ENCODE measurements around the gene TEX29. TPM values are rescaled to one million over a fixed set of nuclear protein-coding genes. Genes with fewer than 3 reads are reported as not detected.

The TEX29 gene
- total and polyA plus RNA-seq, 5 donors from 2014 or later: not detected

- Mint-ChIP-seq H3K27ac (no peak overlapping the region), H3K9me3 (peaks cover 0 to 2% (median 0%) of the 10 kb centered on the region in 7 donors), H3K4me3 (no peak overlapping the region), H3K4me1 (peaks cover 0 to 15% (median 0%) of the 10 kb centered on the region in 4 donors), H3K27me3 (no peaks in the 10 kb centered on the region), H3K36me3 (no peaks in the 10 kb centered on the region)
- Histone ChIP-seq H3K4me1 (ENCODE audit: control insufficient read depth, insufficient read depth, low read length, poor library complexity, severe bottlenecking) (no peaks in the 10 kb centered on the region), H3K27ac (ENCODE audit: insufficient read depth, low read length, poor library complexity, severe bottlenecking) (no peak overlapping the region), H3K36me3 (ENCODE audit: control insufficient read depth, insufficient read depth, low read length) (no peaks in the 10 kb centered on the region), H3K4me3 (ENCODE audit: low read depth, low read length) (no peak overlapping the region), H3K27me3 (ENCODE audit: control insufficient read depth, insufficient read depth, low read length) (no peaks in the 10 kb centered on the region), H3K9me3 (ENCODE audit: control insufficient read depth in 2 of 2, low read length in 2 of 2) (no peaks in the 10 kb centered on the region)
- DNase-seq: no peak
- ATAC-seq (ENCODE audit: low read depth in 2 of 2): no peak
These were observed 49.7 kb downstream of the TEX29 start for GRCh38 chr13:111370147-111370546.

GRCh38 chr13:111370570-111371535 lies 50.4 kb downstream of the TEX29 start:
- H3K4me3 Mint-ChIP-seq: no peak overlapping the region
- H3K4me1 Mint-ChIP-seq: peaks cover 0 to 15% (median 0%) of the 10 kb centered on the region in 4 donors
- ATAC-seq (ENCODE audit: low read depth in 2 of 2) (no peak), DNase-seq (no peak)
- no peaks in the 10 kb centered on the region for H3K36me3 ChIP-seq (ENCODE audit: control insufficient read depth, insufficient read depth, low read length)
- H3K27me3 Mint-ChIP-seq: no peaks in the 10 kb centered on the region
- H3K4me1 ChIP-seq (ENCODE audit: control insufficient read depth, insufficient read depth, low read length, poor library complexity, severe bottlenecking): no peaks in the 10 kb centered on the region
- peaks cover 0 to 2% (median 0%) of the 10 kb centered on the region in 7 donors for H3K9me3 Mint-ChIP-seq
- H3K27ac ChIP-seq (ENCODE audit: insufficient read depth, low read length, poor library complexity, severe bottlenecking): no peak overlapping the region
- H3K27me3 ChIP-seq (ENCODE audit: control insufficient read depth, insufficient read depth, low read length): no peaks in the 10 kb centered on the region
- H3K36me3 Mint-ChIP-seq: no peaks in the 10 kb centered on the region
- H3K27ac Mint-ChIP-seq: no peak overlapping the region
- no peak overlapping the region for H3K4me3 ChIP-seq (ENCODE audit: low read depth, low read length)
- H3K9me3 ChIP-seq (ENCODE audit: control insufficient read depth in 2 of 2, low read length in 2 of 2): no peaks in the 10 kb centered on the region

GRCh38 chr13:111371720-111372119 lies 51.3 kb downstream of the TEX29 start:
- DNase-seq (no peak), ATAC-seq (ENCODE audit: low read depth in 2 of 2) (no peak)
- Histone ChIP-seq H3K36me3 (ENCODE audit: control insufficient read depth, insufficient read depth, low read length) (no peaks in the 10 kb centered on the region), H3K4me1 (ENCODE audit: control insufficient read depth, insufficient read depth, low read length, poor library complexity, severe bottlenecking) (no peaks in the 10 kb centered on the region), H3K27me3 (ENCODE audit: control insufficient read depth, insufficient read depth, low read length) (no peaks in the 10 kb centered on the region), H3K4me3 (ENCODE audit: low read depth, low read length) (no peak overlapping the region), H3K9me3 (ENCODE audit: control insufficient read depth in 2 of 2, low read length in 2 of 2) (no peaks in the 10 kb centered on the region), H3K27ac (ENCODE audit: insufficient read depth, low read length, poor library complexity, severe bottlenecking) (no peak overlapping the region)
- Mint-ChIP-seq H3K4me3 (no peak overlapping the region), H3K27ac (peak overlapping the region in 1 of 3 donors; percentile 31), H3K9me3 (peaks cover 0 to 2% (median 0%) of the 10 kb centered on the region in 7 donors), H3K4me1 (peaks cover 0 to 15% (median 0%) of the 10 kb centered on the region in 4 donors), H3K36me3 (no peaks in the 10 kb centered on the region), H3K27me3 (no peaks in the 10 kb centered on the region)

- peak overlapping the region in 1 of 4 donors; percentile 24 for H3K4me3 Mint-ChIP-seq
- no peaks in the 10 kb centered on the region for H3K27me3 ChIP-seq (ENCODE audit: control insufficient read depth, insufficient read depth, low read length)
These were observed 52.4 kb downstream of the TEX29 start for GRCh38 chr13:111372651-111373425.

GRCh38 chr13:111373486-111373885 lies 53.0 kb downstream of the TEX29 start:
- H3K9me3 ChIP-seq (ENCODE audit: control insufficient read depth in 2 of 2, low read length in 2 of 2): no peaks in the 10 kb centered on the region
- peaks cover 0 to 15% (median 0%) of the 10 kb centered on the region in 4 donors for H3K4me1 Mint-ChIP-seq
- no peak for DNase-seq
- H3K4me3 ChIP-seq (ENCODE audit: low read depth, low read length): no peak overlapping the region
- H3K36me3 Mint-ChIP-seq: no peaks in the 10 kb centered on the region
- H3K27me3 Mint-ChIP-seq: no peaks in the 10 kb centered on the region
- no peaks in the 10 kb centered on the region for H3K36me3 ChIP-seq (ENCODE audit: control insufficient read depth, insufficient read depth, low read length)
- H3K4me1 ChIP-seq (ENCODE audit: control insufficient read depth, insufficient read depth, low read length, poor library complexity, severe bottlenecking): no peaks in the 10 kb centered on the region
- no peak overlapping the region for H3K27ac ChIP-seq (ENCODE audit: insufficient read depth, low read length, poor library complexity, severe bottlenecking)
- peak overlapping the region in 1 of 4 donors; percentile 24 for H3K4me3 Mint-ChIP-seq
- H3K27ac Mint-ChIP-seq: peak overlapping the region in 1 of 3 donors; percentile 15
- peaks cover 0 to 2% (median 0%) of the 10 kb centered on the region in 7 donors for H3K9me3 Mint-ChIP-seq
- no peaks in the 10 kb centered on the region for H3K27me3 ChIP-seq (ENCODE audit: control insufficient read depth, insufficient read depth, low read length)
- no peak for ATAC-seq (ENCODE audit: low read depth in 2 of 2)

More at GRCh38 chr13:111372651-111373425, 52.4 kb downstream of the TEX29 start:
- peaks cover 0 to 2% (median 0%) of the 10 kb centered on the region in 7 donors for H3K9me3 Mint-ChIP-seq
- ATAC-seq (ENCODE audit: low read depth in 2 of 2): no peak
- H3K27me3 Mint-ChIP-seq: no peaks in the 10 kb centered on the region
- H3K36me3 Mint-ChIP-seq: no peaks in the 10 kb centered on the region
- peak overlapping the region in 1 of 3 donors; percentile 90 for H3K27ac Mint-ChIP-seq
- Histone ChIP-seq H3K27ac (ENCODE audit: insufficient read depth, low read length, poor library complexity, severe bottlenecking) (no peak overlapping the region), H3K36me3 (ENCODE audit: control insufficient read depth, insufficient read depth, low read length) (no peaks in the 10 kb centered on the region), H3K4me3 (ENCODE audit: low read depth, low read length) (no peak overlapping the region), H3K4me1 (ENCODE audit: control insufficient read depth, insufficient read depth, low read length, poor library complexity, severe bottlenecking) (no peaks in the 10 kb centered on the region), H3K9me3 (ENCODE audit: control insufficient read depth in 2 of 2, low read length in 2 of 2) (no peaks in the 10 kb centered on the region)
- peak in 1 of 3 donors; percentile 6 for DNase-seq
- peaks cover 0 to 15% (median 0%) of the 10 kb centered on the region in 4 donors for H3K4me1 Mint-ChIP-seq

- H3K4me1 Mint-ChIP-seq: peaks cover 0 to 29% (median 5%) of the 10 kb centered on the region in 4 donors
- Histone ChIP-seq H3K9me3 (ENCODE audit: control insufficient read depth in 2 of 2, low read length in 2 of 2) (no peaks in the 10 kb centered on the region), H3K27ac (ENCODE audit: insufficient read depth, low read length, poor library complexity, severe bottlenecking) (no peak overlapping the region), H3K4me3 (ENCODE audit: low read depth, low read length) (no peak overlapping the region), H3K27me3 (ENCODE audit: control insufficient read depth, insufficient read depth, low read length) (peaks cover 2% of the 10 kb centered on the region), H3K36me3 (ENCODE audit: control insufficient read depth, insufficient read depth, low read length) (no peaks in the 10 kb centered on the region), H3K4me1 (ENCODE audit: control insufficient read depth, insufficient read depth, low read length, poor library complexity, severe bottlenecking) (peaks cover 14% of the 10 kb centered on the region)
- peaks cover 8% of the 10 kb centered on the region for H3K27me3 Mint-ChIP-seq
- no peak for ATAC-seq (ENCODE audit: low read depth in 2 of 2)
- H3K36me3 Mint-ChIP-seq: no peaks in the 10 kb centered on the region
- DNase-seq: no peak
- no peak overlapping the region for H3K4me3 Mint-ChIP-seq
- H3K9me3 Mint-ChIP-seq: peaks cover 0 to 6% (median 0%) of the 10 kb centered on the region in 7 donors
- no peak overlapping the region for H3K27ac Mint-ChIP-seq
These were observed 60.0 kb downstream of the TEX29 start for GRCh38 chr13:111380431-111380830.

GRCh38 chr13:111382411-111382810 lies 62.0 kb downstream of the TEX29 start:
- peaks cover 0 to 6% (median 0%) of the 10 kb centered on the region in 7 donors for H3K9me3 Mint-ChIP-seq
- H3K27ac Mint-ChIP-seq: peak overlapping the region in 1 of 3 donors; percentile 14
- no peaks in the 10 kb centered on the region for H3K36me3 Mint-ChIP-seq

More at GRCh38 chr13:111382411-111382810, 62.0 kb downstream of the TEX29 start:
- H3K27me3 Mint-ChIP-seq: peaks cover 8% of the 10 kb centered on the region
- Histone ChIP-seq H3K27me3 (ENCODE audit: control insufficient read depth, insufficient read depth, low read length) (peaks cover 2% of the 10 kb centered on the region), H3K4me1 (ENCODE audit: control insufficient read depth, insufficient read depth, low read length, poor library complexity, severe bottlenecking) (peaks cover 16% of the 10 kb centered on the region), H3K9me3 (ENCODE audit: control insufficient read depth in 2 of 2, low read length in 2 of 2) (no peaks in the 10 kb centered on the region), H3K36me3 (ENCODE audit: control insufficient read depth, insufficient read depth, low read length) (no peaks in the 10 kb centered on the region), H3K27ac (ENCODE audit: insufficient read depth, low read length, poor library complexity, severe bottlenecking) (no peak overlapping the region), H3K4me3 (ENCODE audit: low read depth, low read length) (no peak overlapping the region)
- peaks cover 0 to 37% (median 5%) of the 10 kb centered on the region in 4 donors for H3K4me1 Mint-ChIP-seq
- ATAC-seq (ENCODE audit: low read depth in 2 of 2) (no peak), DNase-seq (no peak)
- no peak overlapping the region for H3K4me3 Mint-ChIP-seq

Data from CD4-positive, CD25-positive, alpha-beta regulatory T cell (primary cell).